ENCODE measurements around the gene CEP63.
A peak's percentile ranks its signal among the peaks of the same experiment; 100 is the strongest.
"Not testable (repeated sequence)": the region's sequence is repeated elsewhere in the genome, so short reads cannot be mapped to it uniquely, and the experiment has no call there.

The CEP63 gene

GRCh38 chr3:134576426-134576825 lies 90.6 kb downstream of the CEP63 start:
- DNase-seq (ENCODE audit: low spot score) = no peak

DNA sequence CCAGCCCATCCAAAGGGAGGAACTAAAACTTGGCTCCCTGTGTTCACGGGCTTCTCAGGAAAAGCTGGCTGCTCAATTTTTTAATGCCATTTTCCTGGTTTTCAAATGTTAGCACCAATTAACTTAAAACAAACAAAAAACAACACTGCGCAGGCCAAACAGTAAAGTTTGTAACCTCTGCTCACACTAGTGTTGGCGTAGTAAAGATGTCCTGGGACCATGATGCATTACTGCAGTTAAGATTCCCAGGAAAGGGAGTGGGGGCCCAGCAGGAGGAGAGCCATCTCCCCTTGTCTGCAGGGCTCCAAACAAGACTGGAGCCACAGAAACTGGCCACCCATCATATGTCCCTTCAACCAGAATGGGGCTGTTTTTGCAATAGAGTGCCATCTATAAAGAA lies 91.0 kb downstream of the CEP63 start:
- DNase-seq (ENCODE audit: low spot score) = no peak

GRCh38 chr3:134579141-134579665 lies 93.3 kb downstream of the CEP63 start:
- no peak for DNase-seq (ENCODE audit: low spot score)

DNA sequence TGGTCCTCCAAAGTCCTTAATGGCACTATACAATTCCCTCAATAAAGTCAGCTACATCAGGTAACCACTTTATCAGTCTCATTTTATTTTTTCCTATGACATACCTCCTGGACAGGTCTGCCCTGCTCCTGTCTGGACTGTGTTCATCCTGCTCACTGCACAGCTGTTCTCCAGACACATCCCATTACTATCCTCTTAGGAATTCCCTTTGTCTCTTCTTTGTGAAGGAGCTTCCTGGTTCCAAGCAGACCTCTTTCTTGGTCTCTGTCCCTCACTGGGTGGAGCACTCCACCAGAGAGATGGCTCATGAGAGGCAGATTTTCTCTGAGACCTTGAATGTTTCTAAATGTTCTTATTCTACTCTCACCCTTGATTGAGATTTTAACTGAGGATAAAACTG lies 104.9 kb downstream of the CEP63 start:
- no peak for DNase-seq (ENCODE audit: low spot score)

- no peak for DNase-seq (ENCODE audit: low spot score)
These were observed 106.9 kb downstream of the CEP63 start for GRCh38 chr3:134592806-134593205.

GRCh38 chr3:134594331-134594741 lies 108.5 kb downstream of the CEP63 start:
- no peak for DNase-seq (ENCODE audit: low spot score)

- DNase-seq (ENCODE audit: low spot score) = not testable (repeated sequence)
These were observed 109.1 kb downstream of the CEP63 start for GRCh38 chr3:134594986-134595385.

- no peak for DNase-seq (ENCODE audit: low spot score)
These were observed 111.6 kb downstream of the CEP63 start for GRCh38 chr3:134597390-134597970.

- no peak for DNase-seq (ENCODE audit: low spot score)
These were observed 113.1 kb downstream of the CEP63 start for GRCh38 chr3:134598763-134599545.

DNA sequence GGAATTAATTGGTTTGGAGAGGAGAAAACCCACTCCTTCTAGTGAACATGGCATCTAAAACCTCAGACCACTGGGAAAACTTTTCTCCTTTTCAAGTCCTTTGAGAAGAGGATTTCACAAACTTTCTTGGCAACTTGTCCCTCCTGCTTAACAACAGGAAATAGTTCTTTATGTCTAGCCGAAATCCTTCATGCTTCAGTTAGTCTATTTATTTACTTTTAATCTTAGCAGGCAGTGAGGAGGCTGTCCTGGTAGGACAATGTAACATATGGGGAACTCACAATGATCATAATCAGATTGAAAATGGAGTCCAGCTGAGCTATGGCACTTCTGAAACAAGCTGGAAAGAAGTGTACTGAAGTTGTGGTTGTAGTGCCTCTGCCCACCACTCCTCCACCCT lies 114.3 kb downstream of the CEP63 start:
- DNase-seq (ENCODE audit: low spot score) = no peak

DNA sequence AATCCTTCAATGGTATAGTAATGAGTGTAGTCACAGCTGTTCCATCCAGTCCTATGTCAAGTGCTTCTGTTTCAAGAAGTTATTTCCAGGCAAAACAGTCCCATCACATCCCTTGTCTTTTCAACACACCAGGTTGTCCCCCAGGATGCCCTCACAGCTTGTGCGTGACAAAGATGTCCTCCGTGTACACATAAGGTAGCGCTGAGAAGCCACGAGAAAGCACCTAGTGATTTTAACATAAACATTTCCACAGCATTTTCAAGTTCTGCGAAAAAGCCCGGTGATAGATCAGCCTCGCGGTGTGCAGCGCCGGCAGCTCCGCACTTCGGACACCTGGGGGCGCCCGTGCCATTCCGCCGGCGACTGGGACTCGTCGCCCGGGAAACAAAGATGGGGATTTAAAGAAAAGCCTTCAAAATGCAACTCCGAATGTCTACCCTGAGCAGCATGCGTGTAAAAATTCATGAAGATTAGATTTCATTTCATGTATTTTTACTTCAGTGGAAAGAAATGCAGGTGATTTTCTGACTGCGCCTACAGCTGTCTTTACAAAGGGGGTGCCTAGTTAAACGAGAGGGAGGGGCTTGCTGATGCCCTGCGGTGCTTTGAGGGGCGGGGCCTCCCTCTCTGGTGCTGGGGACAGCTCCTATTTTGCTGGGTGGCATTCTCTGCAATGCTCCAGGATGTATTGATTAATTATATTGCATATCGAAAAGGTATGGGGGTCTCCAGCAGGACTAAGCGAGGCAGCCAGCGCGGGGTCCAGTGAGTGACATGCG lies 115.0 kb downstream of the CEP63 start:
- peak; percentile 72 for DNase-seq (ENCODE audit: low spot score)

- DNase-seq (ENCODE audit: low spot score) = no peak
These were observed 115.9 kb downstream of the CEP63 start for GRCh38 chr3:134601539-134602439.

GRCh38 chr3:134602440-134602814 lies 116.6 kb downstream of the CEP63 start:
- no peak for DNase-seq (ENCODE audit: low spot score)

GRCh38 chr3:134603480-134603879 lies 117.6 kb downstream of the CEP63 start:
- DNase-seq (ENCODE audit: low spot score) = no peak

GRCh38 chr3:134603956-134604355 lies 118.1 kb downstream of the CEP63 start:
- DNase-seq (ENCODE audit: low spot score) = no peak

DNA sequence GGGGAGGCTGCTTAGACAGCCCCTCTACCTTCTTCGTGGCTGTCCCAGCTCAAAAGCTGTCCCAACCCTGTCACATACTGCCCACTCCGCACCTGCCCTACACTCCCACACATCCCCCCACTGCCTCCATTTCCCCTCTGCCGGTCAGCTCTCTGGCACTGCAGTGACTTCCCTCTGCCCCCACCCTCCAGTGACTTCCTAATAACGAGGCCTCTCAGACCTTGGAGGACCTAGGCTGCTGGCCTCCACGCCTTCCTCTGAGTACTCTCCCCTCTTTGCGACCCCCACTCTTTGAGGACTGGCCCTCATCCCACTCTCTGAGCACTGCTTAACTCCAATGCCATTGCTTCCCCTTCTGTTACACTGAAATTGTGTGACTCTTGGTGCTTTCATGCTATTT lies 119.7 kb downstream of the CEP63 start:
- DNase-seq (ENCODE audit: low spot score) = no peak

- no peak for DNase-seq (ENCODE audit: low spot score)
These were observed 120.5 kb downstream of the CEP63 start for GRCh38 chr3:134606033-134607025.

GRCh38 chr3:134607054-134608022 lies 121.5 kb downstream of the CEP63 start:
- no peak for DNase-seq (ENCODE audit: low spot score)

- no peak for DNase-seq (ENCODE audit: low spot score)
These were observed 122.3 kb downstream of the CEP63 start for GRCh38 chr3:134608023-134608770.
